Right lung (tissue), 5 donors: Measurements from ENCODE around the gene FIGN. TPM values are rescaled to one million over a fixed set of nuclear protein-coding genes. Genes with fewer than 3 reads are reported as not detected.
A peak's percentile ranks its signal among the peaks of the same experiment; 100 is the strongest.

Experiments
- DNase-seq, 2 donors: peaks; one replicate each; pipeline ENCODE4 v3.0.0-alpha.2; 2013
- polyA plus RNA-seq, 5 donors: library from polyadenylated mRNA; unstranded; fragments of 120-200 nt; gene quantifications; one replicate each; pipeline versions ENCODE4 v1.2.1 to v1.2.3, GENCODE V29; 2013; ENCODE audit warnings: inconsistent platforms in 1 of 5, low replicate concordance in 1 of 5; ENCODE audit not compliant: insufficient read length in 5 of 5, insufficient read depth in 1 of 5

FIGN gene
- polyA plus RNA-seq, 5 donors, result 3.2 to 9.0 (median 7.3) TPM

DNA sequence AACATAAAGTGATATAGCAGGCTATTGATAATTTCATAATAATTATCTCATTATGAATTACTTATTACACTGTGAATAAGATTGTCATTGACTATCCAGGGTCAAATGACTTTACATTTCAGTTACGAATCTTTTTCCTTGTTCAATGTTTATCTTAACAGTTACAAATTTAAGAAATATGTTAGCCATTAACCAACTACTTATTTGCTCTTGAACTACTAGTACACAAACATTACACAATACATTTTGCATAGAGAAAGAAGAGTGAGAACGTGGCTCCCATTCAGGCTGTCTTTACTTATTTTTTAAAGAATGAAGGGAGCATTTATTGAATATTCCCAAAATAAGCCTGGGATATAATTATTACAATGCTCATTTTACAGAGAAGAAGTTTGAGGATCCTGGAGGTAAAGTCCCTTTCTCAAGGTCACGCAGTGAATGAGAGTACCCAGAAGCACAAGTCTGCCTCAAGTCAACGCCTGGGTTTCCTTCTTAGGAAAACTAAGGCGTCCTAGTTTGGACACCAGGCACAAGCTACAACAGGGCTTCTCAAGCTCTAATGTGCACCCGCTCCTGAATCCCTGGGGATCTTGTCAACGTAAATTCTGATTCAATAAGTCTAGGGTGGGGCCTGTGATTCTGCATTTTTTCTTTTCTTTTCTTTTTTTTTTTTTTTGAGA lies 164.2 kb downstream of the FIGN start:
- DNase-seq, result no peak

DNA sequence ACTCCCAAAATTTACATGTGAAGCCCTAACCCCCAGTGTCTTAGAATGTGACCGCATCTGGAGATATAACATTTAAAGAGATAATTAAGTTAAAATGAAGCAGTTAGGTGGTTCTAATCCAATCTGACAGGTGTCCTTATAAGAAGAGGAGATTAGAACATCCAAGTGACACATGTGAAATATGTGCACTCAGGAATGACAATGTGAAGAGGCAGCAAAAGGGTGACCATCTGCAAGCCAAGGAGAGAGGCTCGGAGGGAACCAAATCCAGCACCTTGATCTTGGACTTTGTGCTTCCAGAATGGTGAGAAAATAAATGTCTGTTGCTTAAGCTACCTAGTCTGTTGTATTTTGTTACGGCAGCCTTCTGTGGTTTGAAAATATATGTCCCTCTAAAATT lies 165.4 kb downstream of the FIGN start:
- no peak for DNase-seq

DNA sequence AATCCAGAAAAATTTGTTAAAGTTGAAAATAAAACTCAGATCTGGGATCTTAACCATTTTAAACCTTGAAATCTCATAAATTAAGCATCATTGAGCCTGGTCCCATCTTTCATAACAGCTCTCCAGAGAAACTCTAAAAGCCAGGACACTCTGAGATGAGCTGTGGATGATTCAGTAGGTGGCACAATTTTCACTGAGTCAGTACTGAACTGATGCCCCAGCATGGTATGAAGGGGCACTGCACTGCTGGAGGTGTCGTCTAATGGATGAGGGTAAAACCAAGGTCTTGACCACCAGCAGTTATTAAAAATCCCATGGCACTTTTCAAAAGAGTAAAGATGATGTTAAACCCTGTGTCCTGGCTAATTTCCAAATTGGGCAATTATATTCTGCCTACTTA lies 170.6 kb downstream of the FIGN start:
- no peak for DNase-seq

DNA sequence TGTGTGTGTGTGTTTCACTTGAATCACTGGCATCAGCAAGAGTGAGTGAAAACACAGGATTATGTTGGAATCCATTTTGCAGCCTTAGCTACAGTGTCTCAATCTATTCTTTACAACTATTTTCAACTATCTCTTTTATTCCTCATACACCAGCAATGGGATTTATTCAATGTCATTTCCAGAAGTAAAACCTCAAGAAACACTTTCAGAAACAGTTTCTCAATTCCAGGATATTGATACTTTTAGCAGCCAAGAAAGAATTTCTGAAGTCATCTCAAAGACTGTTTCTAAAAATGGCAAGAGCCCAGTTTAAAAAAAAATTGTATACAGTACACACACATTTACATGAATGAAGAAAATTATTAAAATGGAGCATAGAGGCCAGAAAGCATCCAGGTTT lies 171.6 kb downstream of the FIGN start:
- DNase-seq, result peak; percentile 69 to 70

DNA sequence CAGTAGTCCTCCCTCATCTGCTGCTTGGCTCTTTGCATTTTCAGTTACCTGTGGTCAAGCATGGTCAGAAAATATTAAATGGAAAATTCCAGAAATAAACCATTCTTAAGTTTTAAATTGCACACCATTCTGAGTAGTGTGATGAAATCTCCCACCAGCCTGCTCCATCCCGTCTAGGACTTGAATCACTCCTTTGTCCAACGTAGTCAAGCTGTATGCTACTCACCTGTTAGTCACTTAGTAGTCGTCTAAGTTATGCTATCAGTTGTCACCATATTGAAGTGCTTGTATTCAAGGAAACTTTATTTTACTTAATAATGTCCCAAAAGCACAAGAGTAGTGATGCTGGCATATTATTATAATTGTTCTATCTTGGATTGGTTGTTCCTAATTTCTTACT lies 172.5 kb downstream of the FIGN start:
- no peak for DNase-seq

DNA sequence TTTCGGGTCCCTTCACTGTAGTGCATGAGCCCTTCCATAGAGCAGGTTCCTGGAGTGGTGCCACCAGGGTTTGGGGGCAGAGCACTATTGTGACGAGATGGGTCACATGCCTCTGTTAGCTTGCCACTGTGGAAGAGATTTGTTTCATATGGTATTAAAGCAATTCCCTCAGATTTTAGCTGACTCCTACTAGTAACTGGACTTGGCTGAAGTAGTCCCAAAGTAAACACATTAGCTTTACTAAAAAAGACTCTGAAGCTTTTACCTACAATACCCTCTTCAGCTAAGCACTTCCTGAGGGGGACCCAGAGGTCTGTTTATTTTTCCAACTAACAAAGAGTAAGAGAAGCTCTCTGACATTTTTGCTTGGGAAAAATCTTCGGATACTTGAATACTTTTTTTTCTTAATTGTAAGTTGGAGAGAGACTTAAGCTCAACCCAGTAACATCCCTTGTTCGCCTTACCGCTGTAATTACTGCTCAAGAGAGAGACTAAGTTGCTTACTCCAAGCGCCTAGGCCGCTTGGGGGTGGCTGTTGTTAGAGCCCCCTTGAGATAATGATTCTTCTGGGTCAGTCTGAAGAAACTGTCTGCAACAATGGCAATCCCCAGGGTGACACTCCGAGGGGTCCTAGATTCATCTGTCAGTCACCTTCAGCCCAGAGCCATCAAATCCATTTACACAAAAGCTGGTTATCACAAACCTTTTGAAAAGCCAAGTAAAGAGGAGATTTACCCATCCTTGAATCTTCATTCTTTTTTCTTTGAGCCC lies 177.4 kb downstream of the FIGN start:
- DNase-seq, result peak; percentile 46 to 51

DNA sequence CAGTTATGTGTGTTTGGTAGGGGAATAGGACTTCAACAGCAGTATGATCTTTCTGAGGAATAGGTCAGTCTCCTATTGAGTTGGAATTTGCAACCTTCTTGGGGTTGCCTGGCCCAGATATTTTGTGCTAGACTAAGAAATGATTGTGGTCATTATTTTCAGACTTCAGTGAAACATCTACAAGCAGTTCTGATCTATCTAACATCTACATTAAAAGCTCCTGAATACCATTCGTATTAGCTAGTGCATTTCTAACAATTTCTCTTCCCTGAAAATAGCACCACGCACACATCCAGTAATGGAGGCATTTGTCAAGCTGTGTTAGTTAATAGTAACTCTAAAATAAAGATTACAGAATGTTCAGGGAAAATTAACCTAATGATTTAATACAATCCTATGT lies 179.3 kb downstream of the FIGN start:
- no peak for DNase-seq

DNA sequence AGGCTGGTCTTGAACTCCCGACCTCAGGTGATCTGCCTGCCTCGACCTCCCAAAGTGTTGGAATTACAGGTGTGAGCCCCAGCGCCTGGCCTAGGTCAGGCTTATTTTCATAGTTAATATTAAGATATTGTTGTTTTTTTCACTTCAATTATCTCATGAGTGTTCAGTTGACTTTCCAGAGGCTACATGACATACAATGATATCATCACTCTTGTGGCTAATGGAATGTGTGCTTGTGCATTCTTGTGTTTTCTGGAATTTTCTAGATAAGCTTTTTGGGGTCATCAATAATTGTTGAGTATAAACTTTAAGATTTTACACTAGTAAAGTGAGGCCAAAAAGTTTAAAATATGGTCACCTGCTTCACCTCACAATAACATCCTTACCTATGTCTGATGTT lies 180.9 kb downstream of the FIGN start:
- DNase-seq, result no peak

DNA sequence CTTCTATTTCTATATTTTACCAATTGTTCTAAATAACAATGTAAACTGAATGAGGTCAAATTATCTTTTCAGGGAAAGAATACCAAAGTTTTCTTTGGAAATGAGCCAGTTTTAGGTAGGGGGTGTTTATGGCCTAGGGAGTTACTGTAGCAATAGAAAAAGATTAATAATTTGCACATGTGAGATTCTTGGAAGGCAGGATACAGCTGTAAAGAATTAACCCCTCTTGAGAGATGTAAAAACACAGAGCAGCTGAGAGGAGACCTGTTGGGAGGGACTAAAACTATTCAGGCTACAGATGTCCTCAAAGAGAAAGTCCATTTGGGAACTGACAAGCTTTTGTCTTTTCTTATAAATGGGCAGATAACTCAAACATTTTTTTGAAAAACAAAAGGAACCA lies 182.2 kb downstream of the FIGN start:
- no peak for DNase-seq

DNA sequence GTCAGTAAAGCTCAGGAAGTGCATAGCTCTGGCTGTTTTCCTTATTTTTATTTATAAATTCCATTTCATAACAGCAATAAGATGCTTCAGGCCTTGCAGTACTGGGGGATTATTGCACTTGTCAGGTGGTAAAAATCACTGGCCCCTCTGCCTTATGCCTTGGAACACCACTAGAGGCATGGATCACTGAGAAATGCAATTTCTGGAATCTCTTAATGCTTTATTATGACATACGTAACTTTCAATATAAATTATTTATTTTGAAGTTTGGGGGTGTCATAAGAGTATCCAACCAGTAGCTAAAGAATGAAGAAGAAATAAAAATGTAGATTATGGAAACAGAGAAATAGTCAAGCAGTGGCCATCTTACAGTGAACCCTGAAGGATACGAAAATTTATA lies 183.1 kb downstream of the FIGN start:
- no peak for DNase-seq

DNA sequence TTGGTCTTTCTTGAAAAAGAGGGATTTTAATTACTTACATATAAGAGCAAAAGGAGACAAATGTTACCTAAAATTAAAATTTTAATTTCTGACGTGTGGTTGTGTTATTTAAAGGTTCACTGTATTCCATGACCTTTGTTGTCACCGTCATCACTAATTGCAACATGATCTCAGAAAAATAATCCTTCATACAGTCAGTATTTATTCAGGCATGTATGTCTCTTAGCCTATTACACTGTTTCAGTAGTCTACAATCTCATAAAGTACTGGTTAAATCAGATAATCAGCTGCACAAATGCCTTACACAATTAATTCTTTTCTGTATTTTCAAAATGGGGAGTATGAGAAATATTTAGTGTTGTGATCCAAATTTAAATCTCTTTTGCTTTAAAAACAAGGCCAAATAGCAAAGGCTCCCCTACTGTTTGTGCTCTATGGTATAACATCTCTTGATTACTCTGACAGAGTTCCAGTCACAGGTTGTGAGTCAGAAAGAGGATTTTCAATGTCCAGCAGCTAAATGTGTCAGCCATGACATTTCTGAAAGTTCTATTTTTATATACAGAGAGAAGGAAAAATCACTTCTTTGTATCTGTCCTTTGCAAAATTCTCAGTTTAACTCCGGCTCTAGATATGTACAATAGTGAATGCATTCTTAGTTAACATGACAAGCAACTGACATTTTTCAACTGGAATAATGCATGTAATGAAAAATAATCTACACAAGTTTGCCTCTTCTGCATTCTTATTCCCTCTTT lies 184.0 kb downstream of the FIGN start:
- no peak for DNase-seq

DNA sequence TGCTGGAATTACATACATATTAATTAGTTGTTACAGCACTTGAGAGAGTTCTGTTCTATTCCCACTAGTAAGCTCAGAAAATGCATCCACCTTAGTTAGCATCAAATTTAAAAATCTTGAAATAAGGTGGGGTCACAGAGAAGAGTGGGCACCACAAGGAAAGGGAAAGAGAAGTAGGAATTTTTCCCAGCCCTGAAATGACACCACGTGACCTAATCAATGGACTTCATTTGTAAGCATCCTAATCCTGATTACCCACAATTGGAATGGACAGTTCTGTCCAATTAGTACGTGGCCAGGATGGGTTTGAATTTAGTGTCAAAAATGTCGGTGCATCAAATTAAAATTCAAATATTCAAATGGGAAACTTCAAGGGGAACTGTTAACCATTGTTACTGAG lies 186.8 kb downstream of the FIGN start:
- no peak for DNase-seq
